HEK293 (cell line): Measurements from ENCODE around the gene SECTM1.

Source experiments
- CTCF ChIP-seq: fragments of 450-650 bp; formaldehyde crosslinking; IDR thresholded peaks from 2 replicates; pipeline ENCODE4 v1.5.1; 2016; ENCODE audit warnings: missing biosample characterization, missing genetic modification characterization
- GLI4 ChIP-seq: fragments of 450-650 bp; formaldehyde crosslinking; IDR thresholded peaks from 2 replicates; pipeline ENCODE4 v1.5.1; 2016; ENCODE audit warnings: missing biosample characterization, missing genetic modification characterization
- RBAK ChIP-seq: fragments of 450-650 bp; formaldehyde crosslinking; IDR thresholded peaks from 2 replicates; pipeline ENCODE4 v1.5.1; 2016; ENCODE audit warnings: missing biosample characterization, missing genetic modification characterization
- SETDB1 ChIP-seq: IDR thresholded peaks from one replicate; pipeline ENCODE4 v1.6.1; 2017; ENCODE audit warnings: mild to moderate bottlenecking, low read length, moderate library complexity, mixed read lengths; ENCODE audit not compliant: insufficient read length
- SP2 ChIP-seq: fragments of 450-650 bp; formaldehyde crosslinking; IDR thresholded peaks from 2 replicates; pipeline ENCODE4 v1.5.1; 2016; ENCODE audit warnings: missing biosample characterization, missing genetic modification characterization
- ZNF140 ChIP-seq: fragments of 450-650 bp; formaldehyde crosslinking; IDR thresholded peaks from 2 replicates; pipeline ENCODE4 v1.5.1; 2016; ENCODE audit warnings: missing biosample characterization, missing genetic modification characterization
- ZNF274 ChIP-seq, 2 experiments: fragments of 200-500 bp in 1 of 2; fragments of 450-650 bp in 1 of 2; sonication (Bioruptor generic) in 1 of 2; formaldehyde crosslinking in 1 of 2; IDR thresholded peaks; 2 replicates each; pipeline versions ENCODE4 v1.5.1 to v1.6.1; 2014 to 2016; ENCODE audit warnings: borderline replicate concordance in 1 of 2, inconsistent platforms in 1 of 2, low read length in 1 of 2, missing biosample characterization in 1 of 2, missing genetic modification characterization in 1 of 2
- ZNF311 ChIP-seq: fragments of 450-650 bp; formaldehyde crosslinking; IDR thresholded peaks from 2 replicates; pipeline ENCODE4 v1.5.1; 2017; ENCODE audit warnings: missing biosample characterization, missing genetic modification characterization, borderline replicate concordance
- ZNF350 ChIP-seq: fragments of 450-650 bp; formaldehyde crosslinking; IDR thresholded peaks from 2 replicates; pipeline ENCODE4 v1.5.0; 2017; ENCODE audit warnings: missing biosample characterization, mild to moderate bottlenecking, missing genetic modification characterization
- ZNF416 ChIP-seq: fragments of 450-650 bp; formaldehyde crosslinking; IDR thresholded peaks from 2 replicates; pipeline ENCODE4 v1.5.1; 2016; ENCODE audit warnings: missing biosample characterization, missing genetic modification characterization
- ZNF558 ChIP-seq: fragments of 450-650 bp; formaldehyde crosslinking; IDR thresholded peaks from 2 replicates; pipeline ENCODE4 v1.5.1; 2016; ENCODE audit warnings: missing biosample characterization, missing genetic modification characterization
- ZNF580 ChIP-seq: fragments of 450-650 bp; formaldehyde crosslinking; IDR thresholded peaks from 2 replicates; pipeline ENCODE4 v1.5.1; 2016; ENCODE audit warnings: missing biosample characterization, missing genetic modification characterization
- ZNF639 ChIP-seq: fragments of 450-650 bp; formaldehyde crosslinking; IDR thresholded peaks from 2 replicates; pipeline ENCODE4 v1.5.1; 2016; ENCODE audit warnings: missing biosample characterization, missing genetic modification characterization
- ZNF660 ChIP-seq: fragments of 450-650 bp; IDR thresholded peaks from 2 replicates; pipeline ENCODE4 v1.5.1; 2018; ENCODE audit warnings: missing biosample characterization, mild to moderate bottlenecking, missing genetic modification characterization

GRCh38 chr17:82314727-82315605 lies 18.6 kb downstream of the SECTM1 start:
- TF ChIP-seq ZNF274 (IDR thresholded peaks at IDR 0.05; ENCODE audit: low read length) (no peak), ZNF274 (tag by site-specific recombination; IDR thresholded peaks at IDR 0.05; ENCODE audit: borderline replicate concordance) (no peak), ZNF580 (no peak), CTCF (tag by site-specific recombination) (no peak), SP2 (tag by site-specific recombination) (no peak), SETDB1 (no peak), ZNF660 (tag by site-specific recombination) (no peak), ZNF416 (no peak), ZNF558 (tag by site-specific recombination) (no peak), ZNF639 (tag by site-specific recombination) (no peak), GLI4 (tag by site-specific recombination) (no peak), RBAK (no peak), ZNF311 (tag by site-specific recombination) (no peak), ZNF140 (tag by site-specific recombination) (no peak), ZNF350 (tag by site-specific recombination) (no peak)
